Colonic mucosa (tissue), 4 donors: ENCODE data around the gene SNX13. TPM values are rescaled to one million over a fixed set of nuclear protein-coding genes. Genes with fewer than 3 reads are reported as not detected.

Experiments used
- DNase-seq: peaks from one replicate; pipeline ENCODE4 v3.0.0-alpha.2; 2020
- H3K27ac ChIP-seq: fragments of 200-600 bp; one replicate; pipeline ENCODE4 v1.8.0; 2021
- H3K27me3 ChIP-seq: fragments of 200-600 bp; one replicate; pipeline ENCODE4 v1.8.0; 2021
- H3K36me3 ChIP-seq: fragments of 200-600 bp; one replicate; pipeline ENCODE4 v1.8.0; 2021
- H3K4me1 ChIP-seq: fragments of 200-600 bp; one replicate; pipeline ENCODE4 v1.8.0; 2021; ENCODE audit warnings: mild to moderate bottlenecking
- H3K4me3 ChIP-seq: fragments of 200-600 bp; one replicate; pipeline ENCODE4 v1.8.0; 2021
- H3K9ac ChIP-seq, 2 donors: one replicate each; pipeline ENCODE4 v1.7.0; 2013; ENCODE audit warnings: control low read depth in 2 of 2, low read depth in 2 of 2, low read length in 2 of 2
- H3K9me3 ChIP-seq: fragments of 200-600 bp; one replicate; pipeline ENCODE4 v1.8.0; 2021
- intact Hi-C: fragments of 100-400 bp; cut with DNase I; formaldehyde crosslinking; loops from one replicate; pipeline ENCODE4 v1.14.1; 2022
- total RNA-seq, 2 donors: library from RNA; stranded (reverse); fragmentation: NEBNext Ultra II Directional in 1 of 2; extraction: Animal tissue kit (Norgen Biotek cat#: 25700) in 1 of 2; gene quantifications; one replicate each; pipeline ENCODE4 v1.2.1, GENCODE V29; 2021
- TF ChIP-seq, protein P1 (sequence below): fragments of 200-600 bp; IDR thresholded peaks from one replicate; pipeline ENCODE4 v1.8.0; 2022; ENCODE audit warnings: antibody characterized with exemption, mild to moderate bottlenecking
- donor health status: healthy.
- donor health status: DM: no; HTN: no; CAD: no.
- donor health status: DM: no; HTN: no; CAD: no.

The SNX13 gene
- total RNA-seq, 2 donors from 2014 or later = 52.5 to 71.4 TPM

- H3K36me3 ChIP-seq = no peaks in the 10 kb centered on the region
- no peaks in the 10 kb centered on the region for H3K9me3 ChIP-seq
- H3K4me1 ChIP-seq = no peaks in the 10 kb centered on the region
- H3K4me3 ChIP-seq = no peak overlapping the region
- TF ChIP-seq, protein P1, sequence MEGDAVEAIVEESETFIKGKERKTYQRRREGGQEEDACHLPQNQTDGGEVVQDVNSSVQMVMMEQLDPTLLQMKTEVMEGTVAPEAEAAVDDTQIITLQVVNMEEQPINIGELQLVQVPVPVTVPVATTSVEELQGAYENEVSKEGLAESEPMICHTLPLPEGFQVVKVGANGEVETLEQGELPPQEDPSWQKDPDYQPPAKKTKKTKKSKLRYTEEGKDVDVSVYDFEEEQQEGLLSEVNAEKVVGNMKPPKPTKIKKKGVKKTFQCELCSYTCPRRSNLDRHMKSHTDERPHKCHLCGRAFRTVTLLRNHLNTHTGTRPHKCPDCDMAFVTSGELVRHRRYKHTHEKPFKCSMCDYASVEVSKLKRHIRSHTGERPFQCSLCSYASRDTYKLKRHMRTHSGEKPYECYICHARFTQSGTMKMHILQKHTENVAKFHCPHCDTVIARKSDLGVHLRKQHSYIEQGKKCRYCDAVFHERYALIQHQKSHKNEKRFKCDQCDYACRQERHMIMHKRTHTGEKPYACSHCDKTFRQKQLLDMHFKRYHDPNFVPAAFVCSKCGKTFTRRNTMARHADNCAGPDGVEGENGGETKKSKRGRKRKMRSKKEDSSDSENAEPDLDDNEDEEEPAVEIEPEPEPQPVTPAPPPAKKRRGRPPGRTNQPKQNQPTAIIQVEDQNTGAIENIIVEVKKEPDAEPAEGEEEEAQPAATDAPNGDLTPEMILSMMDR = no peak
- intact Hi-C loops = no loop called here
- no peak overlapping the region for H3K27ac ChIP-seq
- no peak overlapping the region for H3K9ac ChIP-seq
- H3K27me3 ChIP-seq = no peaks in the 10 kb centered on the region
- no peak for DNase-seq
Measured at GRCh38 chr7:17903337-17903736, 37.0 kb downstream of the SNX13 start.

GRCh38 chr7:17902599-17902998, 37.7 kb downstream of the SNX13 start:
- Histone ChIP-seq H3K27ac (no peak overlapping the region), H3K9ac (no peak overlapping the region), H3K4me3 (no peak overlapping the region), H3K27me3 (no peaks in the 10 kb centered on the region), H3K4me1 (no peaks in the 10 kb centered on the region), H3K36me3 (no peaks in the 10 kb centered on the region), H3K9me3 (no peaks in the 10 kb centered on the region)
- DNase-seq = no peak
- TF ChIP-seq, protein P1 = no peak
- intact Hi-C loops = no loop called here

- intact Hi-C loops = no loop called here
- Histone ChIP-seq H3K9me3 (no peaks in the 10 kb centered on the region), H3K4me3 (no peak overlapping the region), H3K27ac (no peak overlapping the region), H3K27me3 (no peaks in the 10 kb centered on the region), H3K36me3 (no peaks in the 10 kb centered on the region), H3K4me1 (no peaks in the 10 kb centered on the region), H3K9ac (no peak overlapping the region)
- TF ChIP-seq, protein P1 = no peak
- no peak for DNase-seq
Measured at GRCh38 chr7:17900464-17900863, 39.8 kb downstream of the SNX13 start.

- TF ChIP-seq, protein P1 = no peak
- DNase-seq = no peak
- Histone ChIP-seq H3K9ac (no peak overlapping the region), H3K9me3 (no peaks in the 10 kb centered on the region), H3K27me3 (no peaks in the 10 kb centered on the region), H3K4me3 (no peak overlapping the region), H3K4me1 (no peaks in the 10 kb centered on the region), H3K36me3 (no peaks in the 10 kb centered on the region), H3K27ac (no peak overlapping the region)
- intact Hi-C loops = no loop called here
Measured at GRCh38 chr7:17898111-17898510, 42.2 kb downstream of the SNX13 start.

DNA sequence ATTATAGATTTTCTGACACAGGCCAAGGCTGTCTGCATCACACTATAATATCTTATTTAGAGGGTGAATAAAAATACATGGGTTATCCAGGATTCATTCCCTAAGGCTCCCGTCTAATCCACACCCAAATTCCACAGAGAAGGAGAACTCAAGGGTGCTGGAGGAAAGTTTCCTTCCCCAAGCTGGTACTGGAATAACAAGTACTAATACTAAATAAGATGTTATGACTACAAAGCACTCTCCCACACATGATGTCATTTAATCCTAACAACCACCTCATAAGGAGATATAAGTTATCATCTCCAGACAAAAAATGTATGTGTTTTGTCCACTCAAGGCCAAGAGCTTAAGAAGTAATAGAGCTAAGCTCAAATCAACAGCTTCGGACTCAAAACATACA, 53.0 kb downstream of the SNX13 start:
- TF ChIP-seq, protein P1 = no peak
- H3K4me3 ChIP-seq = no peak overlapping the region
- no peak overlapping the region for H3K9ac ChIP-seq
- H3K27ac ChIP-seq = no peak overlapping the region
- H3K9me3 ChIP-seq = no peaks in the 10 kb centered on the region
- H3K4me1 ChIP-seq = no peaks in the 10 kb centered on the region
- intact Hi-C loops = no loop called here
- no peaks in the 10 kb centered on the region for H3K27me3 ChIP-seq
- H3K36me3 ChIP-seq = no peaks in the 10 kb centered on the region
- DNase-seq = no peak

GRCh38 chr7:17882685-17883084, 57.6 kb downstream of the SNX13 start:
- intact Hi-C loops = no loop called here
- DNase-seq = no peak
- no peak overlapping the region for H3K27ac ChIP-seq

More at GRCh38 chr7:17882685-17883084, 57.6 kb downstream of the SNX13 start:
- Histone ChIP-seq H3K27me3 (no peaks in the 10 kb centered on the region), H3K9ac (no peak overlapping the region), H3K36me3 (no peaks in the 10 kb centered on the region), H3K9me3 (no peaks in the 10 kb centered on the region), H3K4me3 (no peak overlapping the region), H3K4me1 (no peaks in the 10 kb centered on the region)
- TF ChIP-seq, protein P1 = no peak
